ENCODE results near the gene ZNF768.

DNA sequence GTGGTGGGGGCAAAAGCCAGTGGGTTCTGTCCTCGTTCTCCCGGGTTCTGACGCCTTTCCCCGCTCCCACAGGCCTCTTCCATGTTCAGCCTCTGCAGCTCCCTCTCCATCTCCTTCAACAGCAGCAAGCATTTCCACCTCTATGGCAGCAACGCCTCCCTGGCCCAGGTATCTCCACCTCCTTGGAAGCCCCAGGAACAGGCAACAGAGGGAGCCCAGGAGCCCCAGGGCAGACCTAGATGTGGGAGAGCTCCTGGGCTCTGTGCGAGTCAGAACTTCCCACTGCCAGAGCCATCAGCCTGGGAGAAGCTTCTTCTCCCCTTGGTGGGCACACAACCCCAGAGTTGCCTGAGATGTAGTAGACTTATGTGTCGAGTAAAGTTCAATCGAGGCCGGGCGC, 7.8 kb downstream of the ZNF768 start:
- no peak for TF ChIP-seq EZH2 (IDR thresholded peaks at IDR 0.05; ENCODE audit: borderline replicate concordance, low read depth, low read length, severe bottlenecking)
- TF ChIP-seq, protein P1, sequence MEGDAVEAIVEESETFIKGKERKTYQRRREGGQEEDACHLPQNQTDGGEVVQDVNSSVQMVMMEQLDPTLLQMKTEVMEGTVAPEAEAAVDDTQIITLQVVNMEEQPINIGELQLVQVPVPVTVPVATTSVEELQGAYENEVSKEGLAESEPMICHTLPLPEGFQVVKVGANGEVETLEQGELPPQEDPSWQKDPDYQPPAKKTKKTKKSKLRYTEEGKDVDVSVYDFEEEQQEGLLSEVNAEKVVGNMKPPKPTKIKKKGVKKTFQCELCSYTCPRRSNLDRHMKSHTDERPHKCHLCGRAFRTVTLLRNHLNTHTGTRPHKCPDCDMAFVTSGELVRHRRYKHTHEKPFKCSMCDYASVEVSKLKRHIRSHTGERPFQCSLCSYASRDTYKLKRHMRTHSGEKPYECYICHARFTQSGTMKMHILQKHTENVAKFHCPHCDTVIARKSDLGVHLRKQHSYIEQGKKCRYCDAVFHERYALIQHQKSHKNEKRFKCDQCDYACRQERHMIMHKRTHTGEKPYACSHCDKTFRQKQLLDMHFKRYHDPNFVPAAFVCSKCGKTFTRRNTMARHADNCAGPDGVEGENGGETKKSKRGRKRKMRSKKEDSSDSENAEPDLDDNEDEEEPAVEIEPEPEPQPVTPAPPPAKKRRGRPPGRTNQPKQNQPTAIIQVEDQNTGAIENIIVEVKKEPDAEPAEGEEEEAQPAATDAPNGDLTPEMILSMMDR (IDR thresholded peaks at IDR 0.05; ENCODE audit: borderline replicate concordance, extremely low read depth, low read length, poor library complexity, severe bottlenecking): no peak
